Measurements from ENCODE around the gene CDC45. TPM values are rescaled to one million over a fixed set of nuclear protein-coding genes. Genes with fewer than 3 reads are reported as not detected.

CDC45 gene
- total and polyA plus RNA-seq, 8 donors, result 0.28 to 1.3 (median 0.63) TPM; not detected in 2

GRCh38 chr22:19508024-19508776 is 28.5 kb downstream of the CDC45 start:
- Histone ChIP-seq H3K27ac (no peak overlapping the region), H3K4me1 (no peaks in the 10 kb centered on the region), H3K36me3 (no peaks in the 10 kb centered on the region), H3K27me3 (no peaks in the 10 kb centered on the region), H3K9me3 (no peaks in the 10 kb centered on the region), H3K4me3 (no peak overlapping the region)
- TF ChIP-seq CTCF (IDR thresholded peaks at IDR 0.05), result no peak
- intact Hi-C loops (cut with DNase I), result no loop called here
- ATAC-seq (no peak), DNase-seq (no peak), FAIRE-seq (no peak)
- 80 to 90% methylated on average over 10 of the region's 10 CpGs for WGBS, 2 donors

DNA sequence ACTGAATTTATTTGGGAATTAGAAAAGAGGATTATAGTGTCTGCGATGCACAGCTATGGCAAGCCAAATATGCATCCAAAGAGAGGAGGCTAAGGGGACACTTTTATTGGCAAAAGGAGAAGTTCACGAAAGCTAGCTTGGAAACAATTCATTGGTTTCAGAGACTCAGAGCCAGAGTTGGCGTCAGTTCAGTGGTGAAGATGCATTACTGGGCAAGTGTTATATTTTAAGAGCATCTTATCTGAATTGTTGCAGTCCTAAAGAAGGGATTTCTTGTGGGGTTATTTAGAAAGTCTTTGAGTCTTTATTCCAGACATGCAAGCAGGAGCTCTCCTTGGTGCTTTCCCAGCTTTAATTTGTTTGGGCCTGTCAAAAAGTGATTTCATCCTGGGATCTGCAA is 29.5 kb downstream of the CDC45 start:
- 90 to 94% methylated on average over 3 of the region's 3 CpGs for WGBS, 2 donors
- DNase-seq, result no peak

GRCh38 chr22:19509923-19510322 is 30.2 kb downstream of the CDC45 start:
- no peak overlapping the region for H3K27ac ChIP-seq
- no peaks in the 10 kb centered on the region for H3K4me1 ChIP-seq
- intact Hi-C loops (cut with DNase I), result no loop called here
- no peaks in the 10 kb centered on the region for H3K36me3 ChIP-seq
- no peak for ATAC-seq
- no peaks in the 10 kb centered on the region for H3K9me3 ChIP-seq
- H3K27me3 ChIP-seq, result no peaks in the 10 kb centered on the region
- DNase-seq, result no peak
- no peak overlapping the region for H3K4me3 ChIP-seq
- WGBS, 2 donors, result 88 to 91% methylated on average over 2 of the region's 2 CpGs
- no peak for TF ChIP-seq CTCF (IDR thresholded peaks at IDR 0.05)
- FAIRE-seq, result no peak

More for the DNA sequence above, 29.5 kb downstream of the CDC45 start:
- Histone ChIP-seq H3K27ac (no peak overlapping the region), H3K27me3 (no peaks in the 10 kb centered on the region), H3K4me3 (no peak overlapping the region), H3K4me1 (no peaks in the 10 kb centered on the region), H3K9me3 (no peaks in the 10 kb centered on the region), H3K36me3 (no peaks in the 10 kb centered on the region)
- intact Hi-C loops (cut with DNase I), result no loop called here
- ATAC-seq, result no peak
- FAIRE-seq, result no peak
- TF ChIP-seq CTCF (IDR thresholded peaks at IDR 0.05), result no peak

GRCh38 chr22:19510919-19511341 is 31.2 kb downstream of the CDC45 start:
- H3K27ac ChIP-seq, result no peak overlapping the region
- no peaks in the 10 kb centered on the region for H3K4me1 ChIP-seq
- no peak for DNase-seq
- FAIRE-seq, result no peak
- no peak overlapping the region for H3K4me3 ChIP-seq
- ATAC-seq, result no peak
- TF ChIP-seq CTCF (IDR thresholded peaks at IDR 0.05), result no peak
- H3K36me3 ChIP-seq, result no peaks in the 10 kb centered on the region
- H3K9me3 ChIP-seq, result no peaks in the 10 kb centered on the region
- no peaks in the 10 kb centered on the region for H3K27me3 ChIP-seq
- 95 to 99% methylated on average over 2 of the region's 2 CpGs for WGBS, 2 donors
- intact Hi-C loops (cut with DNase I), result no loop called here

- Histone ChIP-seq H3K27ac (no peak overlapping the region), H3K9me3 (no peaks in the 10 kb centered on the region), H3K4me3 (no peak overlapping the region), H3K4me1 (no peaks in the 10 kb centered on the region), H3K36me3 (no peaks in the 10 kb centered on the region), H3K27me3 (no peaks in the 10 kb centered on the region)
- intact Hi-C loops (cut with DNase I), result no loop called here
- FAIRE-seq (no peak), ATAC-seq (no peak), DNase-seq (no peak)
- no peak for TF ChIP-seq CTCF (IDR thresholded peaks at IDR 0.05)
- 50 to 70% methylated on average over 2 of the region's 2 CpGs for WGBS, 2 donors
Measured at GRCh38 chr22:19513823-19514222, 34.1 kb downstream of the CDC45 start.

Measured in pancreas (tissue), 10 donors.